Measurements from ENCODE around the gene KIF13A.

DNA sequence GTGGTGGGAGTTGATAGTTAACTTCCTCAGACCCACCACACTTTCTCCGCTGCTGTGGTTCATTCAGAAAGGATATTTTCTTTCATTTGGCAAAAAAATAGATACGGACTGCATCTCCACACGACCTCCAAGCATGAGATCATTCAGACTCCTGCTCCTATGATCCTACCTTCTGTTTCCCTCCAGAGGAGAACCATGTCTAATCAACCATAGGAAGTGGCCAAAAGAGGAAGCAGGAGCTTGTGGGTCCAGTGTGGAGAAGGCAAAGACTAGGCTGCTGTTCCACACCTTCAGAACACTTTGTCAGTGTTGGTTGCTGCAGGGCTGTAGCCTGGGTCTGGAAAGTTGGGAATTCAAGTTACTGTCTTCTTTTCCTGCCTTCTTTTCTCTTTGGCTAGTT is 10.6 kb upstream of the KIF13A start:
- TF ChIP-seq, protein P1, sequence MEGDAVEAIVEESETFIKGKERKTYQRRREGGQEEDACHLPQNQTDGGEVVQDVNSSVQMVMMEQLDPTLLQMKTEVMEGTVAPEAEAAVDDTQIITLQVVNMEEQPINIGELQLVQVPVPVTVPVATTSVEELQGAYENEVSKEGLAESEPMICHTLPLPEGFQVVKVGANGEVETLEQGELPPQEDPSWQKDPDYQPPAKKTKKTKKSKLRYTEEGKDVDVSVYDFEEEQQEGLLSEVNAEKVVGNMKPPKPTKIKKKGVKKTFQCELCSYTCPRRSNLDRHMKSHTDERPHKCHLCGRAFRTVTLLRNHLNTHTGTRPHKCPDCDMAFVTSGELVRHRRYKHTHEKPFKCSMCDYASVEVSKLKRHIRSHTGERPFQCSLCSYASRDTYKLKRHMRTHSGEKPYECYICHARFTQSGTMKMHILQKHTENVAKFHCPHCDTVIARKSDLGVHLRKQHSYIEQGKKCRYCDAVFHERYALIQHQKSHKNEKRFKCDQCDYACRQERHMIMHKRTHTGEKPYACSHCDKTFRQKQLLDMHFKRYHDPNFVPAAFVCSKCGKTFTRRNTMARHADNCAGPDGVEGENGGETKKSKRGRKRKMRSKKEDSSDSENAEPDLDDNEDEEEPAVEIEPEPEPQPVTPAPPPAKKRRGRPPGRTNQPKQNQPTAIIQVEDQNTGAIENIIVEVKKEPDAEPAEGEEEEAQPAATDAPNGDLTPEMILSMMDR (IDR thresholded peaks at IDR 0.05; ENCODE audit: low read depth, low read length): no peak
- no peak for TF ChIP-seq EZH2phosphoT487 (IDR thresholded peaks at IDR 0.05; ENCODE audit: low read depth)
